Measurements from ENCODE around the gene DERL3. TPM values are rescaled to one million over a fixed set of nuclear protein-coding genes. Genes with fewer than 3 reads are reported as not detected.

The DERL3 gene
- total and polyA plus RNA-seq, 2 of the 13 experiments (the other 11 are each of a cell fraction or from before 2014, with no cell fraction given), result not detected

DNA sequence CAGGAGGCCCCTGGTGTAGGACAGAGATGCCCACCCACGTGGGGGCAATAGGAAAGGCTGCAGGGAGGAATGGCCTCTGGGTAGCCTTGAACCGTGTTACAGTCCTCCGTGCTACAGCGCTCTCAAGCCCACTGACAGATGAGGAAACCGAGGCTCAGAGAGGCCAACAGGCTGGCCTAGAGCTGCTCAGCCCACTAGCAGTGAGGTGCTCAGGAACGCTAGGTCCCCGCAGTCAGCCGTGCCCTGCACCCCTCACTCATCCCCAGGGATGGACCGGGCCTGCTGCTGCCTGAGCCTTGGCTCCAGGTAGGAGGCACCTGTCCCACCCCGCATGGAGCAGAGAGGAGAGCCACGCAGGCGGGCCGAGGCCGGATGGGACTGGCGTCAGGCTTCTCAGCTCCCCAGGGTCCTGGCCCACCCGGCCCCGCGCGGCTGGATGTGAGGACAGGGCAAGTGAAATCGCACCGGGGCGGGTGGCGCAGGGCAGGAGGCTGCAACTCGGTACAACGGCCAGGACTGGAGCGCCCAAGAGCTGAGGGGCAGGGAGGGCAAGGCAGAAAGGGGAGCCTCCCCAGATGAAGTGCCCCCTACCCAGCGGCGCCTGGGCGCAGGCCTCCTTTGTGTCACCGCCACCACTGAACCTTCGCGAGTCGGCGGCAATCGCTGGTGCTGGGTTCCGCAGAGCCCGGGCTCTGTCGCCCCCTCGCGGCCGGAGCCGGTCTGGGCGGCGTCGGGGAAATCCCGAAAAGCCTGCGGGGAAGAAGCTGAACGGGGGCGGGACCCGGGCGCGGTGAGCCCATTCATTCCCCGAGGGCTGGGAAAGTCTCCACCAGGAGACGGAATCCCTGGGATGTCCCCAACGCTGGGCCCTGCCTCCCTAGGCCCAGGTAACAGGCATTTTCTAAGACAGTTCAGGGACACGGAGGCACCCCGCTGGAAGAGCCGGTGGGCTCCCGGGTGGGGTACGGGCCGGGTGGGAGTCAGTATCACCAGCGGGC, 10.5 kb upstream of the DERL3 start (continued):
- TF ChIP-seq PHF8 (CRISPR knock-in tag; IDR thresholded peaks at IDR 0.05) (peak; percentile 70), NR3C1 (CRISPR knock-in tag; IDR thresholded peaks at IDR 0.05) (no peak), ZNF317 (CRISPR knock-in tag; IDR thresholded peaks at IDR 0.05) (peak; percentile 48; the same call in 1 of the 2 replicates), SAP130 (CRISPR knock-in tag; IDR thresholded peaks at IDR 0.05; ENCODE audit: low read depth) (peak; percentile 70), ZNF441 (CRISPR knock-in tag; IDR thresholded peaks at IDR 0.05; ENCODE audit: borderline replicate concordance) (no peak), ZNF263 (CRISPR knock-in tag; IDR thresholded peaks at IDR 0.05) (no peak), ZNF567 (CRISPR knock-in tag; IDR thresholded peaks at IDR 0.05; ENCODE audit: borderline replicate concordance) (no peak), KLF11 (CRISPR knock-in tag; IDR thresholded peaks at IDR 0.05) (no peak), ZNF44 (CRISPR knock-in tag; IDR thresholded peaks at IDR 0.05) (no peak), HCFC1 (IDR thresholded peaks at IDR 0.05; ENCODE audit: low read depth, low read length) (no peak), FOXK1 (CRISPR knock-in tag; IDR thresholded peaks at IDR 0.05; ENCODE audit: borderline replicate concordance, low read depth) (no peak), CHCHD3 (CRISPR knock-in tag; IDR thresholded peaks at IDR 0.05) (no peak; the same call in 1 of the 2 replicates), TAF1 (CRISPR knock-in tag; IDR thresholded peaks at IDR 0.05) (peak; percentile 40; the same call in 1 of the 2 replicates), SATB2 (CRISPR knock-in tag; IDR thresholded peaks at IDR 0.05) (no peak), ZNF207 (IDR thresholded peaks at IDR 0.05; ENCODE audit: borderline replicate concordance) (no peak), PAWR (CRISPR knock-in tag; IDR thresholded peaks at IDR 0.05; ENCODE audit: borderline replicate concordance) (no peak; the same call in 1 of the 2 replicates), ZNF382 (CRISPR knock-in tag; IDR thresholded peaks at IDR 0.05; ENCODE audit: borderline replicate concordance) (no peak), HNRNPUL1 (IDR thresholded peaks at IDR 0.05; ENCODE audit: low read depth, low read length) (no peak), ZNF350 (CRISPR knock-in tag; IDR thresholded peaks at IDR 0.05; ENCODE audit: borderline replicate concordance, low read depth) (peak; percentile 50; the same call in 1 of the 2 replicates), ZNF777 (CRISPR knock-in tag; IDR thresholded peaks at IDR 0.05) (peak; percentile 82), FOXC1 (CRISPR knock-in tag; IDR thresholded peaks at IDR 0.05; ENCODE audit: borderline replicate concordance) (no peak), ZNF451 (CRISPR knock-in tag; IDR thresholded peaks at IDR 0.05) (peak; percentile 56; the same call in 1 of the 2 replicates), ZNF546 (CRISPR knock-in tag; conservative IDR thresholded peaks at IDR 0.05) (no peak), MEF2D (CRISPR knock-in tag; IDR thresholded peaks at IDR 0.05) (no peak), GATAD2A (CRISPR knock-in tag; IDR thresholded peaks at IDR 0.05) (peak; percentile 29; the same call in 1 of the 2 replicates)
- TF ChIP-seq, protein P1, sequence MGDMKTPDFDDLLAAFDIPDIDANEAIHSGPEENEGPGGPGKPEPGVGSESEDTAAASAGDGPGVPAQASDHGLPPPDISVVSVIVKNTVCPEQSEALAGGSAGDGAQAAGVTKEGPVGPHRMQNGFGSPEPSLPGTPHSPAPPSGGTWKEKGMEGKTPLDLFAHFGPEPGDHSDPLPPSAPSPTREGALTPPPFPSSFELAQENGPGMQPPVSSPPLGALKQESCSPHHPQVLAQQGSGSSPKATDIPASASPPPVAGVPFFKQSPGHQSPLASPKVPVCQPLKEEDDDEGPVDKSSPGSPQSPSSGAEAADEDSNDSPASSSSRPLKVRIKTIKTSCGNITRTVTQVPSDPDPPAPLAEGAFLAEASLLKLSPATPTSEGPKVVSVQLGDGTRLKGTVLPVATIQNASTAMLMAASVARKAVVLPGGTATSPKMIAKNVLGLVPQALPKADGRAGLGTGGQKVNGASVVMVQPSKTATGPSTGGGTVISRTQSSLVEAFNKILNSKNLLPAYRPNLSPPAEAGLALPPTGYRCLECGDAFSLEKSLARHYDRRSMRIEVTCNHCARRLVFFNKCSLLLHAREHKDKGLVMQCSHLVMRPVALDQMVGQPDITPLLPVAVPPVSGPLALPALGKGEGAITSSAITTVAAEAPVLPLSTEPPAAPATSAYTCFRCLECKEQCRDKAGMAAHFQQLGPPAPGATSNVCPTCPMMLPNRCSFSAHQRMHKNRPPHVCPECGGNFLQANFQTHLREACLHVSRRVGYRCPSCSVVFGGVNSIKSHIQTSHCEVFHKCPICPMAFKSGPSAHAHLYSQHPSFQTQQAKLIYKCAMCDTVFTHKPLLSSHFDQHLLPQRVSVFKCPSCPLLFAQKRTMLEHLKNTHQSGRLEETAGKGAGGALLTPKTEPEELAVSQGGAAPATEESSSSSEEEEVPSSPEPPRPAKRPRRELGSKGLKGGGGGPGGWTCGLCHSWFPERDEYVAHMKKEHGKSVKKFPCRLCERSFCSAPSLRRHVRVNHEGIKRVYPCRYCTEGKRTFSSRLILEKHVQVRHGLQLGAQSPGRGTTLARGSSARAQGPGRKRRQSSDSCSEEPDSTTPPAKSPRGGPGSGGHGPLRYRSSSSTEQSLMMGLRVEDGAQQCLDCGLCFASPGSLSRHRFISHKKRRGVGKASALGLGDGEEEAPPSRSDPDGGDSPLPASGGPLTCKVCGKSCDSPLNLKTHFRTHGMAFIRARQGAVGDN (CRISPR knock-in tag; IDR thresholded peaks at IDR 0.05), result peak; percentile 87
- TF ChIP-seq, protein P2, sequence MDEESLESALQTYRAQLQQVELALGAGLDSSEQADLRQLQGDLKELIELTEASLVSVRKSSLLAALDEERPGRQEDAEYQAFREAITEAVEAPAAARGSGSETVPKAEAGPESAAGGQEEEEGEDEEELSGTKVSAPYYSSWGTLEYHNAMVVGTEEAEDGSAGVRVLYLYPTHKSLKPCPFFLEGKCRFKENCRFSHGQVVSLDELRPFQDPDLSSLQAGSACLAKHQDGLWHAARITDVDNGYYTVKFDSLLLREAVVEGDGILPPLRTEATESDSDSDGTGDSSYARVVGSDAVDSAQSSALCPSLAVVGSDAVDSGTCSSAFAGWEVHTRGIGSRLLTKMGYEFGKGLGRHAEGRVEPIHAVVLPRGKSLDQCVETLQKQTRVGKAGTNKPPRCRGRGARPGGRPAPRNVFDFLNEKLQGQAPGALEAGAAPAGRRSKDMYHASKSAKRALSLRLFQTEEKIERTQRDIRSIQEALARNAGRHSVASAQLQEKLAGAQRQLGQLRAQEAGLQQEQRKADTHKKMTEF (CRISPR knock-in tag; IDR thresholded peaks at IDR 0.05), result peak; percentile 74; the same call in 1 of the 2 replicates
